HG03520 (cell line): Measurements from ENCODE around the gene NHS.

Experiments used
- ATAC-seq: cut with Tn5 transposase; IDR thresholded peaks from one replicate; pipeline ENCODE4 v1.9.1; 2021; ENCODE audit warnings: mild to moderate bottlenecking, moderate library complexity; ENCODE audit not compliant: unreplicated experiment

The NHS gene

DNA sequence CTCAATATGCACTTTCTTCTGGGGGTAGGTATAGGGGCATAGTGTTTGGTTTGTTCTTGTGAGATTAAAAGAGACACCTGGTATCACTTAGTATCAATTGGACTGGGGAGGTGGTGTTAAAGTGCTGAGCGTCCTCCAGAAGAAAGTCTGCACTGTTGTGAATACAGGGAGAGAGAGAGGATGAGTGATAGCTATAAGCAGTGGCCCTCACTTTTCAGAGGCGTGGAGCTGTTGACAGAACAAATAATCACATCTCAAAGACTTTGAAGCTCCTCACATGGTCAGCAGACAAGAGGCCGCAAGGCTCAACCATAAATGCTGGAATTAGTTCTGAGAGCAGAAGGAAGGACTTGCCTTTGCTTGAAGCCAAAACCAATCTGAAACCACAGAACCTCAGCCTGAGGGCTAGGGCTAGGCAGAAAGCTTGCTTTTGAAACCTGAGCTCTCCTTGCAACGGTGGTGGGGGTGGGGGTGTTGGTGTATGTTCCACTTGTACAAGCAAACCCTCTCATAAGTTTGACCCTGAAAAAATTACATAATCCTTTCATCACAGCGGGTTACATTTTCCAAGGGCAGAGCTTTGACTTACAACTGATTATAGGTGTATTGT lies 239.1 kb downstream of the NHS start:
- ATAC-seq: no peak

DNA sequence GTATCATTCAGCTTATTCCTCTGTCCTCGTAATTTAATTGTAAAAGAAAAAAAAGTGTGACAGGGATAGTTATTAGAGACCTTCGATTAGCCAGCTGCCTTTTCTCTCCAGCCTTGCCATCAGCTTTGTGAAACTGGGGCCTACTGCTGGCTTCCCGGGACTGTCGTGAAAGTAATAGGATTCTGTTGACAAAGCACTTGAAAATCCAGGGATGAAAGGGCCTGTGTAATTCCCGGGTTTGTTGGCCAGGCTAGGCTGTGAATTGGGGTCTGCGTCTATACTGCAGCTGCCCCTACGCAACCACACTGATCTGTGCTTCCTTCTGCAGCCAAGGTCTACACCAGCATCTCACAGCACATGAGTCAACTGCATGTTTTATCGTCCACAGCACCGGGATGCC lies 241.9 kb downstream of the NHS start:
- ATAC-seq: no peak

DNA sequence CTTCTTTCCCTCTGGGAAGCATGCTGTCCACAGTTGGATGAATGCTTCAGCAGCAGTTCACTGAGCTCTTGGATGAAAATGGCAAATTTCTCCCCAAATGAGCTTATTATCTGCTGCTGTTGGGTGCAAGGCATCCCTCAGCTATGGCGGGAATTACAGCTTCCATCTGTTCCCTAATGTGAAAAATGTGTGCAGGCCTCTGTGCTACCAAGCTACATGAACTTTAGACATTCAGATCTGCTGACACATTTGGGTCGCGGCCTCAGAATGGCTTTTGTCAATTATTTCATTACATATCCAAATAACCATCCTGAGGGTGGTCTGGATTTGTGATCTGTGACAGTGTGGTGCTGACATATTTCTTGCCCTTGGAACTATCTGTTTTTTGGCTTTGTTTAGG lies 242.8 kb downstream of the NHS start:
- no peak for ATAC-seq

DNA sequence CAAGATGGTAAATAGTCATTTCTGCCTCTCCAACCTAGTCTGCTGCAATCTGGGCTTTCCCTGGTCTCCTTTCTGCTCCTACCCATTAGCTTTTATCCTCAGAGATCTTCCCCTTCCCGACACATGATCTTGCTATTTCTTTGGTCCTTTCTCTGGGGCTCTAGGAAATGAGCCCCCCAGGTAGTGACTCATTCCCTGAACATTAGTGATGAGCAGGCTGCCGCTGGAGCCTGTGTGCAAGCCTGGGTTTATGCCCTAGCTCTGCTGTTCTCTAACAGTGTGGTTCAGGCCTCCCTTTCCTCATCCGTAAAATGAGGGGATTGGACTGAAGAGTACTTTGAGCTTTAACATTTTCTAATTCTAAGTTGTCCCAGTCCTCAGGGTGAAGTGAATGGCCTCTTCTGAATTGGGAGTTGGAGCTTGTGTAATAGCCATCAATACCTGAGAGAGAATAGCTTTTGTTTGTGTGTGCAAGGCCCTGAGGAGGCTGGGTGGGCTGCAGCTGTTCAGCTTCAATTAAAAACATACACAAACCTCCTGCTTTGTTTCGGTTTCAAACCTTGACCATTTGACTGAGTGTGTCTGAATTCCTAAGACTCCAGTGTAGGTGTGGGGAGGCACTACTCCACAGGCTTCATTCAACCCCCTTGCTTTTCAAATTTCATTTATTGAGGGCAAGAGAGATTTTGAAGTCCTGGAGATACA lies 246.7 kb downstream of the NHS start:
- ATAC-seq: no peak

DNA sequence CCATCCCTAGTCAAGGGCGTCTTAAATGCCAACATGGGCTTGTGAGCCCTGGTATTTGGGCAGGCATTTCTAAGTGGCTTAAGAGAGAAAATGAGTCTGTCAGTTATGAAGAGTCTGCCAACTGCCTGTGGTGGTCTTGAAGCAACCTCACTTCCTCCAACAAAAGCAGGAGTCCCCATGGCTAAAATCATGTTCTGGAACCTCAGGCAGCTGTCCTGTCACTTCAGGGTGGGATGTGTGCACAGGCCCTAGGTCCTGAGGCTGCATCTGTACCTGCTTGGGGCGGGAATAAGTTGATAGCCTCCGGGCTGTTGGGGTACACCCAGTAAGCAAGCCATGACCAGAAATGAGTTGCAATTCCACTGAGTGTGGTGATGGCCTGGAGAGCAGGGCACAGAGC lies 247.3 kb downstream of the NHS start:
- ATAC-seq: no peak

DNA sequence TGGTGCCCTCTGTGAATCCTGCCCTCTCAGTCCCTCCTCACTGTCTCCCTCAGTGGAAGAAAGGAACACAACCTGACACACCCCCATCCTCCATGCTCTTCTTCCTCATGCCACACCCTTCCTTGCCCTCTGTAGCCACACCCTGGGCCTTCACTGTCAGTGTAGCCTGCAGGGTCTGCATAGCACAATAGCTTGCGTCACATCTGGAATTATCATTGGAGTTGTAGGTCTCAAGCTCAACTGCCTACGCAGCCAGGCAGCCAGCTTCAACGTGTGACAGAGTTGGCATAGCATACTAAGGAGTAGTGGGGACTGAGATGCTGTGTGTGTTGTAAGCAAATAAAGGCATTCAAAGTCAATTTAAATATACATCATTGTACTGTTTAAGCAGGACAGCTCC lies 248.8 kb downstream of the NHS start:
- no peak for ATAC-seq

DNA sequence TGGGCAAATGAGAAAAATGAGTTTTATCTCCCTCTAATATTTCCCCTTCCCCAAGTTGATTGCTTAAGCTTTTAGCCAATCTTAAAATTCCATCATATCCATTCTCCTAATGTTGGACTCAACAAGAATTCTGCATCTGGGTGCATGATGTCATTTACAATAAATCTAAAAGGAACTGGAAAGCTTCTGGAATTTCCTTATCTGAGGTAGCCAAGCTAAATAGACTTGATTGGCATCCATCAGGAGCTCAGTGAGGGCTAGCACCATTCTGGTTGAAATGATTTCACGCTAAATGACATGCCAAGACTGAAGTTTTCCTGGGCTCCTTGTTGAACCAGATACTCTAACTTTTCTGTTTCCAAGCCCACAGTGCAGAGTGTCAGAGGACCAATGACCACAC lies 252.0 kb downstream of the NHS start:
- no peak for ATAC-seq

DNA sequence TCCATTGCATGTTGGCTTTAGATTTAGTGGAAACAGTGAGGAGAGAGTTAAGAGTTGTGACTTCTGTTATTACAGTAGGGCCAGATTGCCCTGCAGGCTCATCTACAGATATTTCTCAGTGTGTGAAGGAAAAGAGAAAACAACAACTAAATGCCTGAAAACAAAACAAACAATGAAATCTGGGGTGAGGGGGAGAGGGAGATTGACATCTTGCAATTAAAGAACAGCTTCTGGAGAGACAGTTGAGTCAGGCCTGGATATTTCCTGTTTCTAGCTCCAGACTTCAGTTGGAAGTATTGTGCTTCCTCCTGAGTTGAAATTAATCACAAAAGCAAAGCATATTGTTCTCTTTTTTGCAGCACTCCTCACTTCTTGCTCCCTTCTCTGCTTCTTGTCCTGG lies 254.0 kb downstream of the NHS start:
- no peak for ATAC-seq

DNA sequence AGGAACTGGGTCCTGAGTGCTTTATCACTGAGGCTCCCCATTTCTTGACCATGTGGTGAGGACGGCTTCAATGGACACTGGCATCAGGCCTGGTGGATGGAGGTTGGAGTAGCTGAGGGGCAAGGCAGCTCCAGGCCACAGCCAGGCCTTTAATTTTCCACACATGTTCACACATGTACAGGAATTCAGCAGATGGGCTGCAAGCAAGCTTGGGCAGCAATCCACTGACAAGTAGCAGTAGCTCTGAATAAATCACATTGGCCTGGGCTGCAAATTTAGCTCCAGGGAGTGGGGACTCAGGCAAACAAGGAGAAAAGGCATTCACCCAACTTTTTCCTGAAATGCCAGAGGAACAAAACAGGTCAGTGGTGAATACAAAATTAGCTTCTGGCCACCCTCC lies 254.5 kb downstream of the NHS start:
- ATAC-seq: no peak

DNA sequence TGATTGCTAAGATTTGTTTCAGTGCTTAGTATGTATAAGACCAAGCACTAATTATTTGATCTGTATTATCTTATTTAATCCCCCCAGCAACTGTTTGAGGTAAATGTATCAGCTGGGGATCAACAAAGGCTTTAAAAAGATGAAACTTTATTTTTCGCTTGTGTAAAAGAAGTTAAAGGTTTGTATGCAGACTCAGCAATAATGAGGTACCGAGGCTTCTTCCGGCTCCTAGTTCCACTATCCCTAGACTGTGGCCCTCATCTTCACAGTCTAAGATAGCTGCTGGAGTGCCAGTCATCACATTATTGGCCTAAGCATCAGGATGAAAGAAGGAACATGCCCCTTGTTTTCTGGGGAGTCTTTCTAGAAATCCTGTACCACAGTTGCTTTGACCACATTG lies 256.6 kb downstream of the NHS start:
- ATAC-seq: no peak

DNA sequence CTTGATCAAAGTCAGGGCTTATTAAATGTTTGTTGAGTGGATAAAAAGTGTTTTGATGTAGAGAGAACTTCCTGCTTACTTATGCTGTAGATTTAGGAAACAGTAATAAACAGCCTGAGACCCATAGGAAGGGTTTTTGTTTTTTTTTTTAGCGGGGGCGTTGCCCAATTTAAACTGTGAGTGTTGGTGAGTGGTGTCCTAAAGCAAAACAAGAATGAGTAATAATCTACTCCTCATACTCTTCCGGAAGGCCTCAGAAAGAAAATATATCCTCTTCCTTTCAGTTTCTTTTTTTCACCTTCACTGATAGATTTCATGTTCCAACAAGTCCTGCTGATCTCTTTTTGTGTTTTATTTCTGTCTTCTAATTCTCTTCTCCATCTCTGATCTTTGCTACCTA lies 257.9 kb downstream of the NHS start:
- ATAC-seq: no peak

DNA sequence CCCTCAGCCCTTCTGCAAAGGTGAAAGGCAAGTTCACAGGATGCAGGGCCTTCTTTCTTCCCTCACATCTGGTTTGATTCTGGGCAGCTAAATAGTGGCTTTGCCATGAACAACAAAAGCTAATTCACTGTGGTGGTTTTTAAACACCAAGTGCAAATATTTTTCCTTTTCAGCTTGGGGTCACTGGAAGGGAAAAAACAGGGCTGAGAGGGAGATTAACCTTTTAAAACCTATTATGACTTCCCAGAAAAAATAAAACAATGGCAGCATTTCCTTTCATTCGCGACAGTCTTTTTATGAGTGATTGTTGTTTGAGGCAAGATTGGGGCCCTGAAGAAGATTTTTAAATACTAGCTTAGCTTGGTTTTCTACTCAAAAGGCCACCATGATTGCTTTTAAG lies 258.5 kb downstream of the NHS start:
- ATAC-seq: no peak

DNA sequence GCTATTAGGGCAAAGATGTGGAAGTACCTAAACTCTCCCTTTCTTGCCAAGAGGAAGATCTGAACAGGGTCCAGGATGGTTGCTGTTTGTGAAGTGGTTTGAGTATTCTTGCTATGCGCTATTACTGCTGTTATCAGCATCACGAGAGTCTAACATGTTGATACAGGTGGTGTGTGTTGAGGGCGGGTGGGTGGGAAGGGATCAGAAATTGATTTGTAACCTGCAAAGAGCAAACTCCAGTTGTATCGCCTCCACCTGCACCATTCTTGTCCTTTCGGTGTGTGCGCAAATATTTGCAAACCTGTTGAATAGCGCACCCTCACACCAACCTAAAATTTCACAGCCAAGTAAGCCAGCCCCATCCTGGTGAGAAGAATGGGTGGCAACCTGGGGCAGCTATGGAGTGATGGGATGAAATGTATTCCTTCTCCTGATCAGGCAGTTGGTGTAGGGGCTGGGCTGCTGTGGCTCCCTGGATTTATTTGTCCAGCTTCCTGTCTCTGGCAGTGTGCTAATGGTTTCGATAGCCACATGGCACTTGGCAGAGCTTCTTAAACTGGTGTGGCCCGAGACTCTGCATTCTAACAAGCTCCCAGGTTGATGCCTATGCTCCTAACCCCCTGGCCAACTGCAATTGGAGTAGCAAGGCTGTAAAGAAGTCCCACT lies 259.7 kb downstream of the NHS start:
- no peak for ATAC-seq

DNA sequence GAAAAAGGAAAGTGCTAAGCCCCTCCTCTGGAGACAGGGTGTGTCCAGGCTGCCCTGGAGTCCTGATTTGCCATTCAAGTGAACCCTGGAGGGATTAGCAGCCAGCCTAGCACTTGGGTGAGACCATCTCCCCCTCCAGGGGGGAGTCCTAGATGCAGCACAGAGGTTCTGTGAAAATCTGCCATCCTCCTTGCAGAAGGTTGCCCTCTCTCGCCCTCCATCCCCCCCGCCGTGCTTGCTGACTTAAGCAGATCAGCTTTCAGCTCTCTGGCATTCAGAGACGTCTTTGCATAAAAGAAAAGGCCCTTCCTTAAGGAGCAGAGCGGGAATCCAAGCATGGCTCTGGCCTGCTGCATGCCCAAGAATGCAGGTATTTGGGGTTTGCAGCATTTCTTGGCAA lies 260.2 kb downstream of the NHS start:
- ATAC-seq: no peak

DNA sequence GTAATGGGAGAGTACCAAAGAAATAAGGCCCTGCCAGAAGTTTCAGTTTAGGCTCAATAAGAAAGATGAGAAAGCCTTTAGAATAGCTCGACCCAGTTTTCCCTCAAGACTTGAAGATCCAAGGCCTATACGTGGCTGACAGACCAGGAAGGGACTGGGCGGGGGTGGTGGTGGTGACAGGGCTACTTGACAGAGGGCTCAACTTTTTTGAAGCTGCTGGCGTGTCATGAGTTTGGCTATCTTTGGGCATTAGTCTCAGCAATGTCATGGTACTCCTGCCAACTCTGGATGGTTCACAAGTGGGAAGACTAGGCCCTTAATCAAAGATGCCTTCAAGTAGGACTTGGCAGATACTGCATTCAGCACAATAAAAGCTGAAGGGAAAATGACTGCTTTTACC lies 262.2 kb downstream of the NHS start:
- ATAC-seq: no peak

DNA sequence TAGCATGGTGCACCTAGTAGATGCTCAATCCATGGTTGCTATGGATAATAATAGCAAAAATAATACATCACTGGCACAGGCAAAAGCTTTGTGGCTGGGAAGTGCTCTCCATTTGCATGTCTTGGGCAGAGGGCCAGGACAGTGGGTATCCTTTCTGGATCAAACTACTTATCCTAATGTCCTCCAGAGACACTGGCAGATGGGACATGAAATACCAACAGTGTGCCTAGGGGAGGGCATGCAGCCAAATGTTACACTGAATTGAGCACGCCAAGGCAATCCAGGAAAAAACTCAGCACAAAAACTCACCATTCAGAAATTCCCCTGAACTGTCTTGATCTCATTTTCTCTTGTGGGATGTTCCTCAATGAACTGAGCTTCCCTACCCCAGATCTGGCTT lies 263.7 kb downstream of the NHS start:
- ATAC-seq: no peak

DNA sequence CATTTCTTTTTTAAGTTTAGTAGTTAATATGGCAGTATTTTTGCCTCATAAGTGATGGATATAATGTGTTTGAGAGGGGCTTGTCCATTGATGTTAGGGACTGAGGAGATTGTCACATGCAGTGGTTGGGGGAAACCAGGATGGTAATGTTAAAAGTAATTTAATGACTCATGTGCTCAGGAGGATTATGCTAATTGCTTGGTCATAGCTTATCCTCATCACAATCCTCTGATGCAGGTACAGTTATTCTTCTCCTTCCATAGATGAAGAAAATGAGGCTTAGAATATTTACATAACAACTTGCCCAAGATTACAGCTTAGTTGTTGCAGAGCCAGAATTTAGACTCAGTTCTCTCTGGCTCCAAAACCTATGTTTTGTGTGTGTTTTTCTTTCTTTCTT lies 267.9 kb downstream of the NHS start:
- no peak for ATAC-seq

DNA sequence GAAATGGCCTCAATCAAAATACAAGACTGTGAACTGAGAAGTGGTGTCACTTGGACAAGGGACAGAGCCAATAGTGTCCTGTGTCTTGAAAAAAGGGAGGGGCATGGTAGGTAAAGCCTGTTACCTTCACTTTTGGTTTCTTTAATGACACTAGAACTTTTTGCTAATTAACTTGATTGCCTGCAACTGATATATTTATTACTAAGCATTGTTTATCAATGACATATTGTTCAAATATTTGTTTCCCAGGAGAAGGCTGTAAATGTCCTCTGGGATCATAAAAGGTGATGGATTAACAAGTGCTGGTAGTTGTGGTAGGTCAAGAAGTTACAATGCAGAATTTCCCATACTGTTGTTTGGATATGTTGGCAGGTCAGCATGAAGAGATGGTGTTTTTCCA lies 268.5 kb downstream of the NHS start:
- no peak for ATAC-seq

DNA sequence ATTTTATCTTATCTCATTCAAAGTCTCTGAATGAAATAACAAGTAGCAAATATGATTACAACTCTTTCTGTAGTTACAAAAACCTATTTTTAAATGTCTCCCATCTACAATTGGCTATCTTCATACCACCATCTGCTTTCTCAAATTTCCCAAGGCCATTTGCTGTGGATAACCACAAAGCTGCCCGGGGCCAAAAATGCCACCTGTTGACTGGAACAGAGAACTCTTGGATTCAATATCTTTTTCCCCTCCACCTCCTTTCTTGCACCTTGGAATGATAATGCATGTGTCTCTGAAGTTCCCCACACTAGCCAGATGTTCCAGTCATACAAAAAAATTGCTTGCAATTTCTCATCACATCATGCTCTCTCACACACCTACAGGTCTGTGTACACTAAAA lies 269.0 kb downstream of the NHS start:
- no peak for ATAC-seq

DNA sequence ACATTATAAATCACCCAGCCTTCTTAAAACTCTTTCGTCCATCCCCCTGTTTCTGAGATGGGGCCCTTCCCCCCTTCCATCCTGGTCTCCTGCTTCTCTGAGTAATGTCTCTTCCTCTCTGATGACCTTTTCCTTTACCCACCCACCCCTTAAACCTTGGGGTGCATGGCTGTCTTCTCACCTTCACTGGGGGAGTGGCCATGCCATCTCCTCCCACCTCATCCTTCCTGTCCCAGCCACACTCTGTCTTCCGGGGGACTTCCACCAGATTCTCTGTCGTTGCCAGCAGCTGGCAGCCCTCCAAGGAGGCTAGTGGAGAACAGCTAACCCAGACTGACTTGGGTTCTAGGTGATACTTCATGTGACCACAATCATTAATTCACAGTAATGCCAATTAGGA lies 279.1 kb downstream of the NHS start:
- ATAC-seq: no peak

DNA sequence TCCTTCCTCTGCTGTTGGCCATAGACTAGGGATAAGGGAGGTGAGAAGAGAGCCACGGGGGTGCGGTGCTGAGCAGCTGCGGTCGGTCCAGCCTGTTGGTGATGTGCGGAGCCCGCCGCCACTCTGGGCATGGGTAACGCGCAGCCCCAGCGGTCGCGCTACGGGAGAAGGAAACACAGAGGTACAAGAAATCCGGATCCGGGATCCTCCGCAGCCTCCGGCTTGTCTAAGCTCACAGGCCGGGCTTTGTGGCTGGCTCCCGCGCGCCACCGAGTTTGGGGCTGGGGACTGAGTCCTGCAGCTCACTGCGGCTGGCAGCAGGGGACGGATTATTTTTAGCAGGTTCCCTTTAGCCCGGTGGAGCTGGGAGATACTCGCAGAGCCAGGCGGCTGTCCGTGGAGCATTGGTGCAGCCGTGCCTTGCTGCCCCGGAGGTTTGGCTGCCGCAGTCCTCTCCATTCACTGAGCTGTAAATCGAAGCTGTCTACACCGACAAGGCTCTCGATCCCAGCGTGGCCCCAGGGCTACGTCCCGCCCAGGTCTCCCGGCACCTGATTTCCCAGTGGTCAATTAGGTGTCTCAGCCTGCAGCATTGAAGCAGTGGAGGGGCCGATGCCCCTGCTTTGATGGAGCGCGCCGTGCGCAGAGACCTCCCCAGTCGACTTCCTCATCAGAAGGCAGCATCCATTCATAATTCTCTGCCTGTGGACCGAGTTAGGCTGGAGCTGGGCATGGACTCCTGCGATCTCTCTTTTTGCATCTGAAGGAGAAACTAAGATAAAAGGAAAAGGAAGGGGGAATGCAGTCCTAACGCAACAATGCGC lies 280.4 kb downstream of the NHS start:
- ATAC-seq: no peak

DNA sequence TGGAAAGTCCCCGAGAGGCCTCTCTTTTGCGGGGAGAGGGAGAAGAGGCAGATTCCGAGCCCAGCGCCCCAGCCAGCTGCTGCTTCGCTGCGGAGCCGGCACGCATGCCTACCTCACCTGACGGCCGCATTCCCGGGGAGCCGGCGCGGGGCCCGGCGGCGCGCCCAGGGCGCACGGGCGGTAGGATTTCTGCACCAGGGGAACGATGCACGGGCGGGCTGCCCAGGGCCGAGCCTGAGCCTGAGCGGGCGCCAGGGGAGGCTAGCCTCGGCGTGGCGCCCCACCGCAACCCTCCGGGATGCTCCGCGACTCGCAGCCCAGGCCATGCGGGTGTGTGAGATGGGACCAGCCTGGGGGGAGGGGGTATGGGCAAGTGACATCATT lies 281.0 kb downstream of the NHS start:
- no peak for ATAC-seq
